T-helper 2 cell treated with Interferon-gamma antibody and Interleukin-4, amounts not matched to agents 5 μg/mL and 100 μg/mL, for 36 hours (primary cell): ENCODE results near the gene NANOS2.

Experiments used
- DNase-seq: peaks from one replicate; pipeline ENCODE4 v3.0.0; 2021; ENCODE audit warnings: low spot score
- H3K27ac Mint-ChIP-seq: one replicate; pipeline ENCODE4 v1.8.0; 2021; ENCODE audit warnings: mild to moderate bottlenecking, mixed read lengths
- H3K27me3 Mint-ChIP-seq: one replicate; pipeline ENCODE4 v1.8.0; 2021; ENCODE audit warnings: low read depth, mixed read lengths
- H3K36me3 Mint-ChIP-seq: one replicate; pipeline ENCODE4 v1.8.0; 2021; ENCODE audit warnings: low read depth, mixed read lengths
- H3K4me1 Mint-ChIP-seq: one replicate; pipeline ENCODE4 v1.8.0; 2021; ENCODE audit warnings: low read depth, mixed read lengths
- H3K4me3 Mint-ChIP-seq: one replicate; pipeline ENCODE4 v1.8.0; 2022; ENCODE audit warnings: mild to moderate bottlenecking, moderate library complexity, mixed read lengths
- H3K9me3 Mint-ChIP-seq: one replicate; pipeline ENCODE4 v1.8.0; 2021; ENCODE audit warnings: mixed read lengths

The NANOS2 gene

GRCh38 chr19:45917421-45918091 is 3.0 kb upstream of the NANOS2 start:
- Mint-ChIP-seq H3K27ac (peak overlapping the region; percentile 73), H3K27me3 (no peaks in the 10 kb centered on the region), H3K36me3 (no peaks in the 10 kb centered on the region), H3K9me3 (no peaks in the 10 kb centered on the region), H3K4me1 (peaks cover 36% of the 10 kb centered on the region), H3K4me3 (peak overlapping the region; percentile 63)
- DNase-seq, result peak; percentile 19

- DNase-seq, result no peak
- no peaks in the 10 kb centered on the region for H3K36me3 Mint-ChIP-seq
- H3K9me3 Mint-ChIP-seq, result no peaks in the 10 kb centered on the region
- H3K4me1 Mint-ChIP-seq, result peaks cover 6% of the 10 kb centered on the region
- no peak overlapping the region for H3K4me3 Mint-ChIP-seq
- no peaks in the 10 kb centered on the region for H3K27me3 Mint-ChIP-seq
- no peak overlapping the region for H3K27ac Mint-ChIP-seq
These were observed 3.3 kb downstream of the NANOS2 start for GRCh38 chr19:45911291-45911690.

GRCh38 chr19:45908956-45909355 is 5.6 kb downstream of the NANOS2 start:
- H3K27me3 Mint-ChIP-seq, result peaks cover 2% of the 10 kb centered on the region
- no peak overlapping the region for H3K27ac Mint-ChIP-seq
- H3K9me3 Mint-ChIP-seq, result no peaks in the 10 kb centered on the region
- no peak for DNase-seq
- H3K36me3 Mint-ChIP-seq, result no peaks in the 10 kb centered on the region
- H3K4me3 Mint-ChIP-seq, result no peak overlapping the region
- H3K4me1 Mint-ChIP-seq, result peaks cover 3% of the 10 kb centered on the region

GRCh38 chr19:45906221-45906620 is 8.4 kb downstream of the NANOS2 start:
- no peak for DNase-seq

GRCh38 chr19:45905011-45905410 is 9.6 kb downstream of the NANOS2 start:
- Mint-ChIP-seq H3K27ac (no peak overlapping the region), H3K4me3 (no peak overlapping the region)

More at GRCh38 chr19:45906221-45906620, 8.4 kb downstream of the NANOS2 start:
- H3K36me3 Mint-ChIP-seq, result no peaks in the 10 kb centered on the region
- no peak overlapping the region for H3K27ac Mint-ChIP-seq
- no peaks in the 10 kb centered on the region for H3K9me3 Mint-ChIP-seq
- peaks cover 8% of the 10 kb centered on the region for H3K4me1 Mint-ChIP-seq
- no peak overlapping the region for H3K4me3 Mint-ChIP-seq
- H3K27me3 Mint-ChIP-seq, result peaks cover 5% of the 10 kb centered on the region

GRCh38 chr19:45902651-45903625 is 11.6 kb downstream of the NANOS2 start:
- Mint-ChIP-seq H3K4me3 (peak overlapping the region; percentile 98), H3K27me3 (peaks cover 5% of the 10 kb centered on the region), H3K36me3 (peaks cover 22% of the 10 kb centered on the region), H3K9me3 (no peaks in the 10 kb centered on the region), H3K27ac (peak overlapping the region; percentile 72), H3K4me1 (peaks cover 19% of the 10 kb centered on the region)
- peak; percentile 100 for DNase-seq

More at GRCh38 chr19:45905011-45905410, 9.6 kb downstream of the NANOS2 start:
- Mint-ChIP-seq H3K4me1 (peaks cover 17% of the 10 kb centered on the region), H3K27me3 (peaks cover 5% of the 10 kb centered on the region), H3K9me3 (no peaks in the 10 kb centered on the region), H3K36me3 (peaks cover 9% of the 10 kb centered on the region)
- no peak for DNase-seq

- Mint-ChIP-seq H3K9me3 (no peaks in the 10 kb centered on the region), H3K4me1 (peaks cover 19% of the 10 kb centered on the region), H3K36me3 (peaks cover 22% of the 10 kb centered on the region), H3K27ac (peak within 1 kb of the TSS; percentile 84), H3K4me3 (peak within 1 kb of the TSS; percentile 98), H3K27me3 (peaks cover 5% of the 10 kb centered on the region)
- no peak for DNase-seq
These were observed 12.5 kb downstream of the NANOS2 start, which contains the start of gene MYPOP for GRCh38 chr19:45901912-45902650. Gene MYPOP (minus strand): TSS chr19:45902613. CDS start chr19:45901773, 840 bp downstream.

- H3K4me3 Mint-ChIP-seq, result peak overlapping the region; percentile 54
- no peak for DNase-seq
- H3K27me3 Mint-ChIP-seq, result peaks cover 5% of the 10 kb centered on the region
- peaks cover 22% of the 10 kb centered on the region for H3K36me3 Mint-ChIP-seq
- no peaks in the 10 kb centered on the region for H3K9me3 Mint-ChIP-seq
- no peak overlapping the region for H3K27ac Mint-ChIP-seq
- peaks cover 19% of the 10 kb centered on the region for H3K4me1 Mint-ChIP-seq
These were observed 13.1 kb downstream of the NANOS2 start for GRCh38 chr19:45901432-45901911.

GRCh38 chr19:45900738-45901431 is 13.7 kb downstream of the NANOS2 start:
- no peak overlapping the region for H3K27ac Mint-ChIP-seq

GRCh38 chr19:45899919-45900589 is 14.5 kb downstream of the NANOS2 start:
- peak overlapping the region; percentile 54 for H3K4me3 Mint-ChIP-seq
- no peak overlapping the region for H3K27ac Mint-ChIP-seq

More at GRCh38 chr19:45900738-45901431, 13.7 kb downstream of the NANOS2 start:
- Mint-ChIP-seq H3K4me3 (peak overlapping the region; percentile 54), H3K36me3 (peaks cover 22% of the 10 kb centered on the region), H3K4me1 (peaks cover 19% of the 10 kb centered on the region), H3K9me3 (no peaks in the 10 kb centered on the region), H3K27me3 (peaks cover 5% of the 10 kb centered on the region)
- DNase-seq, result no peak

GRCh38 chr19:45899253-45899652 is 15.3 kb downstream of the NANOS2 start:
- H3K4me3 Mint-ChIP-seq, result no peak overlapping the region
- H3K27me3 Mint-ChIP-seq, result peaks cover 5% of the 10 kb centered on the region
- H3K36me3 Mint-ChIP-seq, result peaks cover 30% of the 10 kb centered on the region

More at GRCh38 chr19:45899919-45900589, 14.5 kb downstream of the NANOS2 start:
- no peaks in the 10 kb centered on the region for H3K9me3 Mint-ChIP-seq
- peaks cover 5% of the 10 kb centered on the region for H3K27me3 Mint-ChIP-seq
- peaks cover 27% of the 10 kb centered on the region for H3K36me3 Mint-ChIP-seq
- peaks cover 19% of the 10 kb centered on the region for H3K4me1 Mint-ChIP-seq
- no peak for DNase-seq

GRCh38 chr19:45897261-45897812 is 17.2 kb downstream of the NANOS2 start:
- peaks cover 30% of the 10 kb centered on the region for H3K36me3 Mint-ChIP-seq
- no peak for DNase-seq
- H3K4me3 Mint-ChIP-seq, result no peak overlapping the region
- no peak overlapping the region for H3K27ac Mint-ChIP-seq
- no peaks in the 10 kb centered on the region for H3K9me3 Mint-ChIP-seq
- H3K27me3 Mint-ChIP-seq, result no peaks in the 10 kb centered on the region
- peaks cover 19% of the 10 kb centered on the region for H3K4me1 Mint-ChIP-seq

More at GRCh38 chr19:45899253-45899652, 15.3 kb downstream of the NANOS2 start:
- no peak for DNase-seq
- peaks cover 19% of the 10 kb centered on the region for H3K4me1 Mint-ChIP-seq
- no peak overlapping the region for H3K27ac Mint-ChIP-seq
- no peaks in the 10 kb centered on the region for H3K9me3 Mint-ChIP-seq
